A673 (cell line): ENCODE results near the gene SERAC1. TPM values are rescaled to one million over a fixed set of nuclear protein-coding genes. Genes with fewer than 3 reads are reported as not detected.
A peak's percentile ranks its signal among the peaks of the same experiment; 100 is the strongest.

ENCODE experiments used
- BruUV-seq: library from RNA; stranded (reverse); fragments of 400-500 nt; replicated peaks from 2 replicates; lab custom pipeline; 2021; lab: Mats Ljungman, UMichigan
- CTCF ChIA-PET: fragments of 300-600 bp; sonication (Branson Sonifier 250); formaldehyde crosslinking; loops from one replicate; lab custom pipeline; 2022; ENCODE audit warnings: antibody characterized with exemption; lab: Charles Lee
- POLR2A ChIA-PET: fragments of 300-600 bp; sonication (Branson Sonifier 250); formaldehyde crosslinking; loops from one replicate; lab custom pipeline; 2022; ENCODE audit warnings: antibody characterized with exemption; ENCODE audit not compliant: low non-redundant PET; lab: Charles Lee
- DNase-seq: peaks from one replicate; pipeline ENCODE4 v3.0.0-alpha.2; 2015; ENCODE audit warnings: low spot score
- H3K27ac ChIP-seq: fragments of 200-600 bp; sonication (generic); 2 replicates; pipeline ENCODE4 v1.5.1; 2016; ENCODE audit warnings: mixed run types, low read depth, mild to moderate bottlenecking, mixed read lengths, antibody characterized with exemption, low read length; ENCODE audit not compliant: poor library complexity, severe bottlenecking
- H3K27me3 ChIP-seq: fragments of 200-600 bp; sonication (generic); replicated peaks from 2 replicates; pipeline ENCODE4 v1.6.1; 2017; ENCODE audit warnings: mixed run types, low read depth, mild to moderate bottlenecking, mixed read lengths, antibody characterized with exemption, low read length; ENCODE audit not compliant: insufficient read depth, poor library complexity
- H3K36me3 ChIP-seq: fragments of 200-600 bp; sonication (generic); 2 replicates; pipeline ENCODE4 v1.6.1; 2016; ENCODE audit warnings: mixed run types, mild to moderate bottlenecking, mixed read lengths, antibody characterized with exemption, low read length; ENCODE audit not compliant: insufficient read depth, poor library complexity, severe bottlenecking
- H3K4me1 ChIP-seq: fragments of 200-600 bp; sonication (generic); 2 replicates; pipeline ENCODE4 v1.6.1; 2017; ENCODE audit warnings: mixed run types, mild to moderate bottlenecking, mixed read lengths, antibody characterized with exemption, low read length; ENCODE audit not compliant: insufficient read depth, poor library complexity, severe bottlenecking
- H3K4me3 ChIP-seq: fragments of 200-600 bp; sonication (generic); 2 replicates; pipeline ENCODE4 v1.5.1; 2016; ENCODE audit warnings: low read depth, mixed run types, mild to moderate bottlenecking, mixed read lengths, low read length; ENCODE audit not compliant: poor library complexity, severe bottlenecking
- H3K9me3 ChIP-seq: fragments of 200-600 bp; sonication (generic); 2 replicates; pipeline ENCODE4 v1.6.1; 2016; ENCODE audit warnings: mixed run types, low read depth, mild to moderate bottlenecking, mixed read lengths, antibody characterized with exemption, low read length; ENCODE audit not compliant: poor library complexity, severe bottlenecking
- CTCF ChIP-seq: fragments of 300-800, 200-600 bp; sonication (generic); conservative IDR thresholded peaks from 2 replicates; pipeline ENCODE4 v1.5.1; 2017; ENCODE audit warnings: low read depth, mild to moderate bottlenecking, antibody characterized with exemption, low read length, moderate library complexity, mixed read lengths
- EZH2 ChIP-seq: fragments of 200-600 bp; sonication (generic); IDR thresholded peaks from 2 replicates; pipeline ENCODE4 v1.6.1; 2017; ENCODE audit warnings: borderline replicate concordance, low read depth, mild to moderate bottlenecking, mixed read lengths, antibody characterized with exemption, low read length; ENCODE audit not compliant: poor library complexity, severe bottlenecking
- intact Hi-C: fragments of 100-400 bp; cut with micrococcal nuclease; formaldehyde crosslinking; loops from one replicate; pipeline ENCODE4 v1.10.0; 2022; ENCODE audit not compliant: unreplicated experiment
- total RNA-seq: library from RNA; stranded (reverse); gene quantifications from 2 replicates; pipeline ENCODE4 v1.2.3, GENCODE V29; 2021

The SERAC1 gene
- total RNA-seq, 1 experiment from 2014 or later: 8.1 TPM

- Histone ChIP-seq H3K27me3 (no peaks in the 10 kb centered on the region), H3K4me3 (no peak overlapping the region), H3K36me3 (no peaks in the 10 kb centered on the region), H3K9me3 (no peaks in the 10 kb centered on the region), H3K4me1 (no peaks in the 10 kb centered on the region), H3K27ac (no peak overlapping the region)
- DNase-seq: no peak
- no TSS peak for BruUV-seq
- intact Hi-C loops: no loop called here
- TF ChIP-seq CTCF (no peak), EZH2 (no peak)
- ChIA-PET POLR2A (no interaction called here), CTCF (no interaction called here)
Observed at GRCh38 chr6:158149641-158150040, 18.4 kb downstream of the SERAC1 start.

GRCh38 chr6:158143700-158144099, 24.4 kb downstream of the SERAC1 start:
- POLR2A ChIA-PET: no interaction called here
- Histone ChIP-seq H3K36me3 (no peaks in the 10 kb centered on the region), H3K27ac (no peak overlapping the region), H3K4me1 (no peaks in the 10 kb centered on the region), H3K9me3 (no peaks in the 10 kb centered on the region), H3K4me3 (no peak overlapping the region), H3K27me3 (no peaks in the 10 kb centered on the region)
- CTCF ChIA-PET: no interaction called here
- BruUV-seq: no TSS peak
- TF ChIP-seq EZH2: no peak
- TF ChIP-seq CTCF: peak; percentile 53
- intact Hi-C loops: no loop called here
- DNase-seq: peak; percentile 40

- POLR2A ChIA-PET: no interaction called here
- Histone ChIP-seq H3K27me3 (no peaks in the 10 kb centered on the region), H3K9me3 (no peaks in the 10 kb centered on the region), H3K4me1 (no peaks in the 10 kb centered on the region), H3K4me3 (no peak overlapping the region), H3K36me3 (no peaks in the 10 kb centered on the region), H3K27ac (no peak overlapping the region)
- no TSS peak for BruUV-seq
- intact Hi-C loops: no loop called here
- CTCF ChIA-PET: no interaction called here
- TF ChIP-seq CTCF (no peak), EZH2 (no peak)
- no peak for DNase-seq
Observed at GRCh38 chr6:158142789-158143188, 25.3 kb downstream of the SERAC1 start.
